GM12878 (cell line): Measurements from ENCODE around the gene FABP1. TPM values are rescaled to one million over a fixed set of nuclear protein-coding genes. Genes with fewer than 3 reads are reported as not detected.
A peak's percentile ranks its signal among the peaks of the same experiment; 100 is the strongest.

ENCODE experiments used
- ATAC-seq: fragments of 200-7000 bp; cut with Tn5 transposase; 3 replicates; pipeline ENCODE4 v1.9.1; 2020; ENCODE audit warnings: mild to moderate bottlenecking, moderate library complexity
- BruUV-seq: library from RNA; stranded (reverse); fragments of 400-500 nt; replicated peaks from 2 replicates; lab custom pipeline; 2021; lab: Mats Ljungman, UMichigan
- CTCF ChIA-PET: fragments of 300-600 bp; sonication (Branson Sonifier 250); formaldehyde crosslinking; extraction: SDS; loops from one replicate; lab custom pipeline; 2021; ENCODE audit warnings: inconsistent platforms; lab: Yijun Ruan, JAX
- POLR2A ChIA-PET: fragments of 350-600 bp; formaldehyde crosslinking; extraction: SDS; loops from one replicate; lab custom pipeline; 2021; ENCODE audit warnings: inconsistent platforms; lab: Charles Lee
- RAD21 ChIA-PET: fragments of 300-600 bp; sonication (Branson Sonifier 250); formaldehyde crosslinking; loops from one replicate; lab custom pipeline; 2023; ENCODE audit warnings: antibody characterized with exemption; ENCODE audit not compliant: unreplicated experiment; lab: Charles Lee
- SMC1A ChIA-PET: fragments of 300-600 bp; sonication (Branson Sonifier 250); formaldehyde crosslinking; loops from one replicate; lab custom pipeline; 2023; ENCODE audit not compliant: unreplicated experiment, uncharacterized antibody; lab: Charles Lee
- DNase-seq: peaks from one replicate; pipeline ENCODE4 v3.0.0-alpha.2; 2011; ENCODE audit warnings: low read depth, low spot score
- FAIRE-seq: peaks from 3 replicates; lab custom pipeline; 2011; peaks lifted over from hg19 to GRCh38; lab: Jason Lieb, UNC
- H2AFZ ChIP-seq: 2 replicates; pipeline ENCODE4 v1.6.0; 2011; ENCODE audit warnings: low read depth, low read length, control low read depth; ENCODE audit not compliant: control insufficient read depth
- H3K27ac ChIP-seq: 2 replicates; pipeline ENCODE4 v1.5.1; 2011; ENCODE audit warnings: control low read depth; ENCODE audit not compliant: control insufficient read depth, insufficient read depth
- H3K27me3 ChIP-seq, 2 experiments: replicated peaks in 1 of 2; 2 replicates each; pipeline versions ENCODE4 v1.6.0 to v1.6.1; 2011; ENCODE audit warnings: low read length in 1 of 2; ENCODE audit not compliant: control insufficient read depth in 2 of 2, insufficient read depth in 2 of 2
- H3K36me3 ChIP-seq, 2 experiments: 2 replicates each; pipeline ENCODE4 v1.5.1; 2011; ENCODE audit warnings: low read length in 1 of 2; ENCODE audit not compliant: control insufficient read depth in 2 of 2, insufficient read depth in 2 of 2
- H3K4me1 ChIP-seq: 2 replicates; pipeline ENCODE4 v1.6.1; 2011; ENCODE audit warnings: mild to moderate bottlenecking, low read length, moderate library complexity, mixed read lengths; ENCODE audit not compliant: control insufficient read depth, insufficient read depth
- H3K4me2 ChIP-seq: 2 replicates; pipeline ENCODE4 v1.6.0; 2011; ENCODE audit warnings: control low read depth; ENCODE audit not compliant: control insufficient read depth, insufficient read depth
- H3K4me3 ChIP-seq: fragments of 200-600 bp; sonication (generic); 2 replicates; pipeline ENCODE4 v1.5.1; 2016
- H3K79me2 ChIP-seq: 2 replicates; pipeline ENCODE4 v1.6.0; 2011; ENCODE audit warnings: low read length; ENCODE audit not compliant: control insufficient read depth, insufficient read depth
- H3K9ac ChIP-seq: 2 replicates; pipeline ENCODE4 v1.8.0; 2011; ENCODE audit warnings: low read length, control low read depth, mixed read lengths; ENCODE audit not compliant: control insufficient read depth, insufficient read depth
- H3K9me3 ChIP-seq: replicated peaks from 3 replicates; pipeline ENCODE4 v1.5.1; 2011; ENCODE audit warnings: mild to moderate bottlenecking, low read length; ENCODE audit not compliant: control insufficient read depth, insufficient read depth
- H4K20me1 ChIP-seq: 2 replicates; pipeline ENCODE4 v1.6.0; 2011; ENCODE audit not compliant: control insufficient read depth, insufficient read depth
- CREB1 ChIP-seq: IDR thresholded peaks from 2 replicates; pipeline ENCODE4 v1.6.1; 2012; ENCODE audit warnings: low read depth, mild to moderate bottlenecking, inconsistent platforms
- CREM ChIP-seq: IDR thresholded peaks from 2 replicates; pipeline ENCODE4 v1.6.1; 2014; ENCODE audit warnings: antibody characterized with exemption, low read depth
- ETV6 ChIP-seq, 2 experiments: fragments of 450-650 bp in 1 of 2; IDR thresholded peaks in 1 of 2; conservative IDR thresholded peaks in 1 of 2; 2 replicates each; pipeline ENCODE4 v1.6.1; 2014; ENCODE audit warnings: antibody characterized with exemption in 1 of 2, borderline replicate concordance in 1 of 2, low read depth in 1 of 2, mild to moderate bottlenecking in 1 of 2, moderate library complexity in 1 of 2
- FOXM1 ChIP-seq: IDR thresholded peaks from 2 replicates; pipeline ENCODE4 v1.6.1; 2012; ENCODE audit warnings: low read depth, mild to moderate bottlenecking, inconsistent platforms, low read length, moderate library complexity
- HDAC2 ChIP-seq: fragments of 200-600 bp; sonication (generic); IDR thresholded peaks from 2 replicates; pipeline ENCODE4 v1.6.1; 2017
- HDGF ChIP-seq: fragments of 450-650 bp; IDR thresholded peaks from 2 replicates; pipeline ENCODE4 v1.6.1; 2016; ENCODE audit warnings: antibody characterized with exemption
- KAT2A ChIP-seq: conservative IDR thresholded peaks from 2 replicates; pipeline ENCODE4 v1.6.1; 2011; ENCODE audit warnings: low read depth, low read length; ENCODE audit not compliant: control insufficient read depth
- KLF5 ChIP-seq: fragments of 450-650 bp; IDR thresholded peaks from 2 replicates; pipeline ENCODE4 v1.6.1; 2014; ENCODE audit warnings: mild to moderate bottlenecking; ENCODE audit not compliant: partially characterized antibody
- NR2C1 ChIP-seq: fragments of 450-650 bp; IDR thresholded peaks from 2 replicates; pipeline ENCODE4 v1.6.1; 2017; ENCODE audit warnings: antibody characterized with exemption, mild to moderate bottlenecking, moderate library complexity
- RELB ChIP-seq: fragments of 450-650 bp; IDR thresholded peaks from 2 replicates; pipeline ENCODE4 v1.6.1; 2017; ENCODE audit warnings: low read depth, mild to moderate bottlenecking, moderate library complexity
- SMAD5 ChIP-seq: IDR thresholded peaks from 2 replicates; pipeline ENCODE4 v1.6.1; 2016; ENCODE audit warnings: antibody characterized with exemption, low read depth
- SPI1 ChIP-seq: IDR thresholded peaks from 2 replicates; pipeline ENCODE4 v1.6.1; 2011; ENCODE audit warnings: low read depth, mild to moderate bottlenecking, low read length, moderate library complexity, borderline replicate concordance; ENCODE audit not compliant: insufficient read depth
- ZNF24 ChIP-seq: fragments of 450-650 bp; IDR thresholded peaks from 2 replicates; pipeline ENCODE4 v1.6.1; 2017; ENCODE audit warnings: antibody characterized with exemption, mild to moderate bottlenecking
- WGBS: methylation state at CpG from one replicate; pipeline ENCODE4 v1.1.6; 2016; ENCODE audit warnings: low lambda C conversion rate; ENCODE audit not compliant: insufficient replicate concordance, insufficient coverage; ENCODE audit errors: missing lambda C conversion rate; 5-methylcytosine and 5-hydroxymethylcytosine counted together
- in situ Hi-C: fragments of 300-500 bp; cut with MboI; formaldehyde crosslinking; loops from 9 replicates; pipeline ENCODE4 v1.14.3; 2018; ENCODE audit warnings: mixed read lengths
- intact Hi-C: fragments of 100-400 bp; cut with micrococcal nuclease; formaldehyde crosslinking; loops from one replicate; pipeline ENCODE4 v1.14.2; 2022; ENCODE audit not compliant: unreplicated experiment
- polyA plus RNA-seq, 11 experiments: library from polyadenylated mRNA; depleted of rRNA in 4 of 11; unstranded in 6 of 11; stranded (reverse) in 5 of 11; fragments of >200 nt; fragmentation: Nextera tagmentation in 4 of 11; fragmentation: Illumina TruSeq in 1 of 11; extraction: Ambion mirVana in 4 of 11; extraction: Trizol in 1 of 11; gene quantifications; 1 replicate in 1 of 11; 2 replicates in 10 of 11; pipeline versions ENCODE4 v1.2.1 to v1.2.3, GENCODE V29; 2011 to 2016; ENCODE audit warnings: inconsistent platforms in 2 of 11, missing spikeins in 2 of 11, low read depth in 1 of 11
- total RNA-seq, 4 experiments: library from RNA; depleted of rRNA in 3 of 4; stranded (reverse); fragments of >200 nt in 3 of 4; fragmentation: Illumina TruSeq in 1 of 4; extraction: Trizol in 1 of 4; gene quantifications; 2 replicates each; pipeline versions ENCODE4 v1.2.1 to v1.2.3, GENCODE V29; 2013 to 2021

The FABP1 gene
- total and polyA plus RNA-seq, 10 of the 15 experiments (the other 5 are each of a cell fraction or from before 2014, with no cell fraction given) = not detected

- in situ Hi-C loops (no loop called here), intact Hi-C loops (loop anchor here (10.0 kb wide), 1 partner anchor 57 kb away; no protein-coding TSS in a partner anchor)
- Histone ChIP-seq H3K4me2 (no peak overlapping the region), H2AFZ (no peak overlapping the region), H3K27ac (no peak overlapping the region), H3K9ac (no peak overlapping the region), H3K27me3 (peaks cover 2 to 3% of the 10 kb centered on the region in 2 experiments; a peak in 2 of 4 replicates), H3K9me3 (no peaks in the 10 kb centered on the region), H3K36me3 (no peaks in the 10 kb centered on the region), H3K4me3 (no peak overlapping the region), H3K79me2 (no peaks in the 10 kb centered on the region), H3K4me1 (no peaks in the 10 kb centered on the region), H4K20me1 (no peaks in the 10 kb centered on the region)
- no peak for DNase-seq
- CTCF ChIA-PET = interaction anchor here (1.3 kb wide), 1 partner anchor 31 kb away, joined by 3 read pairs; no protein-coding TSS in a partner anchor
- RAD21 ChIA-PET = no interaction called here
- POLR2A ChIA-PET = no interaction called here
- FAIRE-seq = no peak
- TF ChIP-seq ETV6 (conservative IDR thresholded peaks at IDR 0.05 in 1 of 2, IDR thresholded peaks at IDR 0.05 in 1 of 2; ENCODE audit: borderline replicate concordance in 1 of 2, low read depth in 1 of 2) (no peak), ZNF24 (no peak), KAT2A (no peak), SPI1 (0 out of 2 replicates have a peak, but pooled peaks have one; percentile 5)
- SMC1A ChIA-PET = no interaction called here
- no peak for ATAC-seq
- no TSS peak for BruUV-seq
- 41% methylated on average over 3 of the region's 3 CpGs for WGBS
Measured at GRCh38 chr2:88091943-88092342, 35.9 kb downstream of the FABP1 start.

- ATAC-seq (no peak), FAIRE-seq (no peak), DNase-seq (no peak)
- ChIA-PET CTCF (interaction anchor here (1.3 kb wide), 2 partner anchors 14 to 30 kb away, joined by 3 to 5 read pairs; no protein-coding TSS in a partner anchor), RAD21 (no interaction called here), SMC1A (no interaction called here), POLR2A (no interaction called here)
- no peak overlapping the region for H3K27ac ChIP-seq
- no peak overlapping the region for H3K9ac ChIP-seq
- peaks cover 2 to 3% of the 10 kb centered on the region in 2 experiments; a peak in 2 of 4 replicates for H3K27me3 ChIP-seq
- whole genome bisulfite sequencing = 56% methylated on average over 8 of the region's 8 CpGs
- no peaks in the 10 kb centered on the region for H3K79me2 ChIP-seq
- no TSS peak for BruUV-seq
- H3K4me3 ChIP-seq = no peak overlapping the region
- H3K4me2 ChIP-seq = no peak overlapping the region
- no peaks in the 10 kb centered on the region for H3K36me3 ChIP-seq
- H3K4me1 ChIP-seq = no peaks in the 10 kb centered on the region
- intact Hi-C loops (loop anchor here (10.0 kb wide), 1 partner anchor 56 kb away; no protein-coding TSS in a partner anchor), in situ Hi-C loops (no loop called here)
- no peaks in the 10 kb centered on the region for H3K9me3 ChIP-seq
- H2AFZ ChIP-seq = no peak overlapping the region
- no peaks in the 10 kb centered on the region for H4K20me1 ChIP-seq
- TF ChIP-seq HDGF (no peak), FOXM1 (no peak), HDAC2 (no peak), CREB1 (no peak), RELB (no peak), SMAD5 (no peak), KLF5 (no peak), NR2C1 (no peak), CREM (no peak), KAT2A (no peak)
Measured at GRCh38 chr2:88090446-88091283, 37.2 kb downstream of the FABP1 start.
